GM21576 (cell line): ENCODE results near the gene DKKL1.

ENCODE experiments used
- ATAC-seq: cut with Tn5 transposase; IDR thresholded peaks from one replicate; pipeline ENCODE4 v1.9.1; 2021; ENCODE audit warnings: mild to moderate bottlenecking, moderate library complexity; ENCODE audit not compliant: unreplicated experiment

Gene DKKL1

GRCh38 chr19:49391581-49392399, 28.1 kb downstream of the DKKL1 start:
- ATAC-seq, result no peak

- no peak for ATAC-seq
These were observed 30.2 kb downstream of the DKKL1 start for GRCh38 chr19:49393881-49394280.

- ATAC-seq, result no peak
These were observed 32.1 kb downstream of the DKKL1 start for GRCh38 chr19:49395581-49396407.

- no peak for ATAC-seq
These were observed 33.2 kb downstream of the DKKL1 start for GRCh38 chr19:49396738-49397505.

- no peak for ATAC-seq
These were observed 34.4 kb downstream of the DKKL1 start for GRCh38 chr19:49398001-49398615.

GRCh38 chr19:49398931-49399330, 35.3 kb downstream of the DKKL1 start:
- ATAC-seq, result no peak

GRCh38 chr19:49400029-49400428, 36.4 kb downstream of the DKKL1 start:
- no peak for ATAC-seq

GRCh38 chr19:49403404-49404187, 39.9 kb downstream of the DKKL1 start:
- no peak for ATAC-seq

GRCh38 chr19:49407079-49407478, 43.4 kb downstream of the DKKL1 start:
- ATAC-seq, result no peak

GRCh38 chr19:49407482-49408015, 43.9 kb downstream of the DKKL1 start:
- ATAC-seq, result no peak

GRCh38 chr19:49408816-49409440, 45.3 kb downstream of the DKKL1 start:
- no peak for ATAC-seq

GRCh38 chr19:49409441-49410029, 45.9 kb downstream of the DKKL1 start:
- no peak for ATAC-seq

- no peak for ATAC-seq
These were observed 48.1 kb downstream of the DKKL1 start for GRCh38 chr19:49411681-49412326.

- ATAC-seq, result no peak
These were observed 49.7 kb downstream of the DKKL1 start for GRCh38 chr19:49413348-49413747.

- ATAC-seq, result no peak
These were observed 50.6 kb downstream of the DKKL1 start for GRCh38 chr19:49414256-49414655.

- ATAC-seq, result no peak
These were observed 51.6 kb downstream of the DKKL1 start for GRCh38 chr19:49415102-49415809.

- no peak for ATAC-seq
These were observed 52.1 kb downstream of the DKKL1 start for GRCh38 chr19:49415810-49416200.

- ATAC-seq, result no peak
These were observed 53.4 kb downstream of the DKKL1 start for GRCh38 chr19:49417088-49417487.
